ENCODE measurements around the gene GHITM.
"Not testable (repeated sequence)": the region's sequence is repeated elsewhere in the genome, so short reads cannot be mapped to it uniquely, and the experiment has no call there.

GHITM gene, protein sequence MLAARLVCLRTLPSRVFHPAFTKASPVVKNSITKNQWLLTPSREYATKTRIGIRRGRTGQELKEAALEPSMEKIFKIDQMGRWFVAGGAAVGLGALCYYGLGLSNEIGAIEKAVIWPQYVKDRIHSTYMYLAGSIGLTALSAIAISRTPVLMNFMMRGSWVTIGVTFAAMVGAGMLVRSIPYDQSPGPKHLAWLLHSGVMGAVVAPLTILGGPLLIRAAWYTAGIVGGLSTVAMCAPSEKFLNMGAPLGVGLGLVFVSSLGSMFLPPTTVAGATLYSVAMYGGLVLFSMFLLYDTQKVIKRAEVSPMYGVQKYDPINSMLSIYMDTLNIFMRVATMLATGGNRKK

DNA sequence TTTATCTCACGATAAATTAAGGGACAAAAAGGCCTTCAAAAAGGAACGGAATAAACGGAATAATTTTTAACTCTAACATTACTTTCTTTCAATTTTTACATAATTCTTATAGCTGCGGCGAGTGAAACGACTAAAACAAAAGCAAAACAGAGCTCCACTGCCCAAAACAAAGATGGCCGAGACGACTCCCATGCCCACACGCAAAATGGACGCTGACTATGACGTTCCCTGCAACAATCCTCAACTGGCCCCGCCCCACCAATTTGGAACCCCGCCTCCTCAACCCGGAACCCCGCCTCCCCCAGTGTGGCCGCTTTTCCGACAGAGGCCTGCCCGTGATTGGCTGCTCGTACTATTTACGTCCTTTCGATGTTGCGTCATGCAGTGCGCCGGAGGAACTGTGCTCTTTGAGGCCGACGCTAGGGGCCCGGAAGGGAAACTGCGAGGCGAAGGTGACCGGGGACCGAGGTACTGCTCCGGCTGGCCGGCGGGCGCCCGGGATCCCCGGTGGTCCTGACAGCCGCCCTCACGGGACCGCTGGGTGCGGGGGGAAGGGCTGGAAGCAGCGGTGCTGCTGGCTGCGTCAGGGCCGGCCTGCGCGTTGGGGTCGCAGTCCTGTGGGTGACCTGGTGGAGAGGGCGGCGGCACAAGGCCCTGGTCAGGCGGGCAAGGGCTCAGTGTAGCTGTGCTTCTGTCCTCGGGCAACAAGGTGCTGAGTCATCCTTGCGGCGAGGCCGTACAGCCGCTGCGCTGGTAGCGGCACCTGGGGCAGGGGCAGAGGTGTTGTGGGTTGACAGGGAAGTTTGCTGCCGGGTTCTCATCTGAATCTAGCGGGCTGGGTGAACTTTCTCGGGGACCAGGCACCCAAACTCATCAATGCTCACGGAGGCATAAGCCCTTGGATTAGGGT, at the start of gene GHITM:
Gene GHITM, plus strand, starts transcription at position 384 of the 910 bp plus-strand sequence. CDS start 1,992 bp downstream, outside the sequence.
- H3K4me3 ChIP-seq (ENCODE audit: low read length), result peak within 1 kb of the TSS; percentile 95

GRCh38 chr10:84095811-84096497, 43.4 kb upstream of the GHITM start:
- no peak overlapping the region for H3K4me3 ChIP-seq (ENCODE audit: low read length)
- TF ChIP-seq, protein P1, sequence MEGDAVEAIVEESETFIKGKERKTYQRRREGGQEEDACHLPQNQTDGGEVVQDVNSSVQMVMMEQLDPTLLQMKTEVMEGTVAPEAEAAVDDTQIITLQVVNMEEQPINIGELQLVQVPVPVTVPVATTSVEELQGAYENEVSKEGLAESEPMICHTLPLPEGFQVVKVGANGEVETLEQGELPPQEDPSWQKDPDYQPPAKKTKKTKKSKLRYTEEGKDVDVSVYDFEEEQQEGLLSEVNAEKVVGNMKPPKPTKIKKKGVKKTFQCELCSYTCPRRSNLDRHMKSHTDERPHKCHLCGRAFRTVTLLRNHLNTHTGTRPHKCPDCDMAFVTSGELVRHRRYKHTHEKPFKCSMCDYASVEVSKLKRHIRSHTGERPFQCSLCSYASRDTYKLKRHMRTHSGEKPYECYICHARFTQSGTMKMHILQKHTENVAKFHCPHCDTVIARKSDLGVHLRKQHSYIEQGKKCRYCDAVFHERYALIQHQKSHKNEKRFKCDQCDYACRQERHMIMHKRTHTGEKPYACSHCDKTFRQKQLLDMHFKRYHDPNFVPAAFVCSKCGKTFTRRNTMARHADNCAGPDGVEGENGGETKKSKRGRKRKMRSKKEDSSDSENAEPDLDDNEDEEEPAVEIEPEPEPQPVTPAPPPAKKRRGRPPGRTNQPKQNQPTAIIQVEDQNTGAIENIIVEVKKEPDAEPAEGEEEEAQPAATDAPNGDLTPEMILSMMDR (conservative IDR thresholded peaks at IDR 0.05; ENCODE audit: low read depth, low read length), result no peak
- DNase-seq (ENCODE audit: low read depth), result peak; percentile 43

More for the DNA sequence above, at the start of gene GHITM:
- TF ChIP-seq, protein P1 (conservative IDR thresholded peaks at IDR 0.05; ENCODE audit: low read depth, low read length), result peak; percentile 27
- DNase-seq (ENCODE audit: low read depth), result peak; percentile 95

DNA sequence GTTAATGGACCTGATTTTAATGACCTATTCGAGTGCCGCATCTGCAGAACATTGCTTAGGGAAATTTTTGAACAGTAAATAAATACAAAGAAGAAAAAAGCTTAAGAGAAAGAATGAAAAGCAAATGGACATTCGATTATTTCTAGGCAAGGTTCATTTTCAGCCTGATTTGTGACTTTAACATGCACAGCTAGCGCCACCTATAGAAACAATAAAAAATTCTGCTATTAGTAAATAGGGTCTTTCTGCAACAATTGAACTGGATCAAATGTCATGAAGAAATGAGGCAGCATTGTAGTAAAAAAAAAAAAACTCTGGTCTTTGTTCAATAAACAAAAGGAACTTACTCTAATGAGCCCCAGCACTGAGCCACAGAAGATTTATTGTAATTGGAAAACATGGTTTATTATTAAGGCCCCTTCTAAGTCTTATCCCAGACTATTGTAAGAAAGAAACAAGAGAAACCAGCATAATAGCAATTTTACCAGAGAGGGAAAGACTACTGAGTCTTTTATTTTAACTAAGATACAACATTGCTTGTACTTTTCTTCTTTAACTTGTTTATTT, 41.4 kb upstream of the GHITM start:
- no peak overlapping the region for H3K4me3 ChIP-seq (ENCODE audit: low read length)
- TF ChIP-seq, protein P1 (conservative IDR thresholded peaks at IDR 0.05; ENCODE audit: low read depth, low read length), result peak; percentile 66
- no peak for DNase-seq (ENCODE audit: low read depth)

DNA sequence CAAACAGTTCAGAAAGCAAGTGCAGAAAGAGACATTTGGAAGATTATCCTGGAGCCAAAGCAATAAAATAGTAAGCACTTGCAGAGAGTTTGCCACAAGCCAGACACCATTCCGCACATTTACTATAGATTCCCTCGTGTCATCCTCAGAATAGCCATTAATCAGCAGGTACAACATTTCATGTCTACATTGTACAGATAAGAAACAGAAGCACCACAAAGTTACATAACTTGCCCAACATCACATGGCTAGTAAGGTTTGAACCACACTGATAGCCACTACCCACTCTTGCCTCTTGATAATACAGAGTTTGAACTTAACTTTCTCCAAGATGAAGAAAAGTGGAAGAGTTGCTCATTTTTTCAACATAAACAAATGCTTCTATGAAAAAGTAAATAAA, 40.6 kb upstream of the GHITM start:
- DNase-seq (ENCODE audit: low read depth), result no peak

GRCh38 chr10:84101042-84101441, 38.3 kb upstream of the GHITM start:
- TF ChIP-seq, protein P1 (conservative IDR thresholded peaks at IDR 0.05; ENCODE audit: low read depth, low read length), result no peak
- no peak overlapping the region for H3K4me3 ChIP-seq (ENCODE audit: low read length)
- DNase-seq (ENCODE audit: low read depth), result no peak

More for the DNA sequence above, 40.6 kb upstream of the GHITM start:
- no peak overlapping the region for H3K4me3 ChIP-seq (ENCODE audit: low read length)
- TF ChIP-seq, protein P1 (conservative IDR thresholded peaks at IDR 0.05; ENCODE audit: low read depth, low read length), result no peak

- no peak for DNase-seq (ENCODE audit: low read depth)
- TF ChIP-seq, protein P1 (conservative IDR thresholded peaks at IDR 0.05; ENCODE audit: low read depth, low read length), result no peak
- no peak overlapping the region for H3K4me3 ChIP-seq (ENCODE audit: low read length)
These were observed 30.5 kb upstream of the GHITM start for GRCh38 chr10:84108797-84109196.

GRCh38 chr10:84109772-84110171, 29.5 kb upstream of the GHITM start:
- not testable (repeated sequence) for DNase-seq (ENCODE audit: low read depth); H3K4me3 ChIP-seq (ENCODE audit: low read length)

GRCh38 chr10:84113468-84113867, 25.8 kb upstream of the GHITM start:
- DNase-seq (ENCODE audit: low read depth); H3K4me3 ChIP-seq (ENCODE audit: low read length): not testable (repeated sequence)
